IPS DF 6.9 (cell line): ENCODE measurements around the gene IDH2.

ENCODE experiments used
- DNase-seq: peaks from one replicate; pipeline ENCODE4 v3.0.0-alpha.2; 2013; ENCODE audit warnings: low read depth, low spot score
- H3K27ac ChIP-seq: one replicate; pipeline ENCODE4 v1.5.1; 2013; ENCODE audit warnings: low read length, control low read depth
- H3K27me3 ChIP-seq: 2 replicates; pipeline ENCODE4 v1.6.1; 2013; ENCODE audit warnings: mild to moderate bottlenecking, low read length; ENCODE audit not compliant: control insufficient read depth, insufficient read depth
- H3K36me3 ChIP-seq: 2 replicates; pipeline ENCODE4 v1.6.1; 2013; ENCODE audit warnings: low read length; ENCODE audit not compliant: control insufficient read depth, insufficient read depth
- H3K4me1 ChIP-seq: 2 replicates; pipeline ENCODE4 v1.6.1; 2013; ENCODE audit warnings: low read length; ENCODE audit not compliant: control insufficient read depth, insufficient read depth
- H3K4me3 ChIP-seq: 2 replicates; pipeline ENCODE4 v1.5.1; 2013; ENCODE audit warnings: mild to moderate bottlenecking, low read length
- H3K9me3 ChIP-seq: 2 replicates; pipeline ENCODE4 v1.6.1; 2013; ENCODE audit warnings: low read length, inconsistent platforms; ENCODE audit not compliant: control insufficient read depth, insufficient read depth
- WGBS: extraction: QIAGEN DNeasy Blood & Tissue Kit; methylation state at CpG from one replicate; pipeline ENCODE4 v1.1.7; 2013; ENCODE audit warnings: mixed read lengths, missing lambda C conversion rate; ENCODE audit not compliant: insufficient read length, insufficient coverage; 5-methylcytosine and 5-hydroxymethylcytosine counted together

IDH2 gene

GRCh38 chr15:90084876-90085423 lies 17.3 kb downstream of the IDH2 start:
- Histone ChIP-seq H3K4me1 (peaks cover 3% of the 10 kb centered on the region; the same call in 1 of the 2 replicates), H3K36me3 (peaks cover 9% of the 10 kb centered on the region; the same call in 1 of the 2 replicates), H3K9me3 (no peaks in the 10 kb centered on the region), H3K27ac (no peak overlapping the region), H3K27me3 (no peaks in the 10 kb centered on the region), H3K4me3 (no peak overlapping the region)
- no peak for DNase-seq
- WGBS = no CpG with 5 or more reads among the region's 18 CpGs

DNA sequence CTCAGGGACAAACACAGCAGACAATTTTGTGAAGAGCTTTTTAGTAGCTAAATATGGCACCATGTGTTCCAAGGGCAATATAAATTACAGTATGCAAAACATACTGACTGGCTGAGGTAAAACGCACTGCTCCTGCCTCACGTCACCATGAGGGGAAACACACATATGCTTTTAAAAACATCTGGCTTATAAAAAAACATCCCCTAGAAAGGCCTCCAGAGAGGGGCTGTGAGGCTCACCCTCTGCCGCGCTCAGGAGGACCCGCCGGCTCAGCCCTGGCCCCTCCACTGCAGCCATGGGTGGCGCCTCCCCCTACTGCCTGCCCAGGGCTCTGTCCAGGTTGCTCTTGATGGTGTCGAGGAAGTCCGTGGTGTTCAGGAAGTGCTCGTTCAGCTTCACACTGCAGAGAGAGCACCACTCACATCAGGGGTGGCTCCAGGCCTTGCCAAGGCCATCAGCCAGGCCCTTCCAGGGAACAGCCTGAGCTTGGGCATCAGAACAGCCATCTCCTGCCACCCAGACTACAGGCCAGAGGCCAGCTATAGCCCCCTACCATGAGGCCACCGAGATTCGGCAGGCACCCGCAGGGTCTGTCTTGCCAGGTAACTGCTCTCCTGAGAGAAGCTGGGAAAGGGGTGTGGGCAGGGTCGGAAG lies 18.2 kb downstream of the IDH2 start:
- Histone ChIP-seq H3K36me3 (peaks cover 13% of the 10 kb centered on the region; the same call in 1 of the 2 replicates), H3K27me3 (no peaks in the 10 kb centered on the region), H3K27ac (no peak overlapping the region), H3K4me1 (peaks cover 3% of the 10 kb centered on the region; the same call in 1 of the 2 replicates), H3K9me3 (no peaks in the 10 kb centered on the region), H3K4me3 (no peak overlapping the region)
- WGBS = no CpG with 5 or more reads among the region's 14 CpGs
- no peak for DNase-seq

- H3K4me1 ChIP-seq = peaks cover 3% of the 10 kb centered on the region; the same call in 1 of the 2 replicates
- no peak overlapping the region for H3K27ac ChIP-seq
- H3K36me3 ChIP-seq = peaks cover 13% of the 10 kb centered on the region; the same call in 1 of the 2 replicates
These were observed 18.8 kb downstream of the IDH2 start for GRCh38 chr15:90083419-90083818.

DNA sequence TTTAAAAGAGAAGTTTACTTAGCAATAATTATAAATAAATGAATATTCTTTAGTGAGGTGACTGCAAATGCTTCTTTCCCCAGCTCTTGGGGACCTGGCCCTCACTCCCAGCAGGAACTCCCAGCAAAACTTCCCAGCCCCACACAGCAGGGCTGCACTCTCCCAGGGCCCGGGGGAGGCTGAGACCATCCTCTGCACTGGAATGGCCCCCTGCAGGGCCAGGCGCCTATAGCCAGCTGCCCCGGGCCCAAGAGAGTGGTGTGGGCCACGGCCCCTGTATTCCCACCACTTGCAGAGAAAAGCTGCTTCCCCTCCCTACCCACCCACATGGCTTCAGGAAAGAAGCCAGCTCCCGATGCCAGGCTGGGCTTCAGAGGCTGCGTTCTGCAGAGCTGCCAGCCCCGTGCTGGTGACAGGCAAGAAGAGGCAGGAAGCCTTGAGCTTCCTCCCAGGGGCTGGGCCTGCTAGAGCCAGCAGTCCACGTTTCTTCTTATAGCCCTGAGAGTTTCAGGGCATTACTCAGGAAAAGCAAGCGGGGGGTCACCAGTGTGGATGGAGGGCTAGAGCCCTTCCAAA lies 20.0 kb downstream of the IDH2 start:
- no CpG with 5 or more reads among the region's 9 CpGs for WGBS
- H3K9me3 ChIP-seq = no peaks in the 10 kb centered on the region

More at GRCh38 chr15:90083419-90083818, 18.8 kb downstream of the IDH2 start:
- Histone ChIP-seq H3K9me3 (no peaks in the 10 kb centered on the region), H3K4me3 (no peak overlapping the region), H3K27me3 (no peaks in the 10 kb centered on the region)
- no peak for DNase-seq
- no CpG with 5 or more reads among the region's 5 CpGs for WGBS

GRCh38 chr15:90080818-90081393 lies 21.4 kb downstream of the IDH2 start:
- no peak for DNase-seq
- Histone ChIP-seq H3K9me3 (no peaks in the 10 kb centered on the region), H3K4me3 (no peak overlapping the region), H3K27me3 (no peaks in the 10 kb centered on the region), H3K27ac (no peak overlapping the region), H3K4me1 (peaks cover 5% of the 10 kb centered on the region; the same call in 1 of the 2 replicates), H3K36me3 (peaks cover 11% of the 10 kb centered on the region; the same call in 1 of the 2 replicates)
- no CpG with 5 or more reads among the region's 11 CpGs for WGBS

More for the DNA sequence above, 20.0 kb downstream of the IDH2 start:
- Histone ChIP-seq H3K27ac (no peak overlapping the region), H3K4me3 (no peak overlapping the region), H3K36me3 (peaks cover 11% of the 10 kb centered on the region; the same call in 1 of the 2 replicates), H3K27me3 (no peaks in the 10 kb centered on the region), H3K4me1 (peaks cover 3% of the 10 kb centered on the region; the same call in 1 of the 2 replicates)
- DNase-seq = no peak

DNA sequence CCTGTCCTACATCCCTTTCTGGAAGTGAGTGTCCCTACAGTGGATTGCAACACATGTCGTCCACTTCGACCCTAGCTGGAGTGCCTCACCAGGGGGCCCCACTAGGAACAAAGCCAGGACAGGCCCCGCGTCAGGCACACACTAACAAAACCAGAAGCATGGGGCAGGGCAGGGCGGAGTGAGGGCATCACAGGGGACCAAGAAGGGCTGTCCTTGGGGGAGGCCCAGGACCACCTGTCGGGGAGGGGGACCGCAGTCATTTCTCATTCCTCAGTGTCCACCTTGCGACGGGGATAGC lies 21.9 kb downstream of the IDH2 start:
- WGBS = no CpG with 5 or more reads among the region's 9 CpGs
- Histone ChIP-seq H3K27ac (no peak overlapping the region), H3K4me3 (no peak overlapping the region), H3K27me3 (no peaks in the 10 kb centered on the region), H3K4me1 (peaks cover 5% of the 10 kb centered on the region; the same call in 1 of the 2 replicates), H3K36me3 (peaks cover 11% of the 10 kb centered on the region; the same call in 1 of the 2 replicates), H3K9me3 (no peaks in the 10 kb centered on the region)
- no peak for DNase-seq

DNA sequence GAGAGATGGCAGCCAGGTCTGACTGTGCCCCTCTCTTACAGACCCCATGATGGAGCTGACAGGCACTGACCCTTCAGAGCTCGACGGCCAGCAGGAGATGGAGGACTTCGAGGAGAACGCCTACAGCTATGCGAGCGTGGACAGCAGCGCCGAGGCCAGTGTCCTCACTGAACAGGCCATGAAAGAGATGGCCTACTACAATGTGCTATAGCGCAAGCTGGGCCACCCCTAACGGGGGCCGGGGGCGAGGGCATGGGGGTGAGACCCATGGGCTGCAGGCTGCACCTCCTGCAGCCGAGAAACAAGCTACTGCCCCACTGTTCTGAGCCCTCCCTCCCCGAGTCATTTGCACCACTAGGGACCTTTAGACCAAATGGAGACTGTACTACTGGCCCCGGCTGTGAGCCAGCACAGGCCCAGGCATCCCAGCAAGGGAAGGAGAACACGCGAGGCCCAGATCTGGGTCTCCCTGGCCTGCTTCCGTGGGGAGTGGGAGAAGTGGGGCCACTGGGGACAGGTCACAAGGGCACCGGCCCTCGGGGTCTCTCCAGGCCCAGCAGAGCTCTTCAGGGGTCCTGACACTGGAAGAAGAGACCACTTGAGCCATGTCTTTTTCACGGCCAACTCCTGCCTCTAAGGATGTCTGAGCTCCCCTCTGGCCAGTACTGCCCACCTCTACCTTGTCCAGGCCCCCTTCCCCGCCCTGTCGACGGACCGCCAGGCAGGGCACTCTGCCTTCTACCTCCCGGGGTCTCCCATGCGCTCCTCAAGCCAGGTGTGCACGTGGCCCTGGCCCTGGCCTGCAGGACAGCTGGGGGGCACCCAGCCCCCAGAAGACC lies 22.4 kb downstream of the IDH2 start:
- no peaks in the 10 kb centered on the region for H3K9me3 ChIP-seq

DNA sequence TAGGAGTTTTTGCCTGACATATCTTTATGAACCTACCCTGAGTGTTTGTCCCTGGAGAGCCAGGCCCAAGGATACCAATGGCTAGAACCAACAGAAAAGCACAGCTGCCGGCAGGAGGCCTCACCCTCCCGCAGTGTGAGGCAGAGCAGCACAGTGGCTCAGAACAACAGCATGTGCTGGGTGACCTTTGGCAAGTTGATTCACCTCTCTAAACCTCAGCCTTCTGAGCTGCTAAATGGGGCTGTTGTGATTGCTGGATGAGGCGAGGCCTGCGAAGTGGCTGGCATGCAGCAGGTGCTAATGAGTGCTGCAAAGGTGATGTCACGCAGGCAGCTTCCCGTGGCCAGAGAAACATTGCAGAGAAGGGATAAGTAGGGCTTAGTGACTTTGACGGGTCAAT lies 23.3 kb downstream of the IDH2 start:
- no CpG with 5 or more reads among the region's 7 CpGs for WGBS
- Histone ChIP-seq H3K9me3 (no peaks in the 10 kb centered on the region), H3K36me3 (peaks cover 6% of the 10 kb centered on the region; the same call in 1 of the 2 replicates), H3K27me3 (no peaks in the 10 kb centered on the region), H3K4me1 (peaks cover 5% of the 10 kb centered on the region; the same call in 1 of the 2 replicates), H3K27ac (no peak overlapping the region), H3K4me3 (no peak overlapping the region)
- no peak for DNase-seq

More for the DNA sequence above, 22.4 kb downstream of the IDH2 start:
- no peaks in the 10 kb centered on the region for H3K27me3 ChIP-seq
- no peak overlapping the region for H3K4me3 ChIP-seq
- peaks cover 5% of the 10 kb centered on the region; the same call in 1 of the 2 replicates for H3K4me1 ChIP-seq
- no CpG with 5 or more reads among the region's 28 CpGs for WGBS
- H3K36me3 ChIP-seq = peaks cover 11% of the 10 kb centered on the region; the same call in 1 of the 2 replicates
- H3K27ac ChIP-seq = no peak overlapping the region
- no peak for DNase-seq

- no CpG with 5 or more reads among the region's 6 CpGs for WGBS
- Histone ChIP-seq H3K36me3 (peaks cover 6% of the 10 kb centered on the region; the same call in 1 of the 2 replicates), H3K9me3 (no peaks in the 10 kb centered on the region), H3K4me1 (0 out of 2 replicates have a peak, but pooled peaks cover 3% of the 10 kb centered on the region), H3K4me3 (no peak overlapping the region), H3K27ac (no peak overlapping the region), H3K27me3 (no peaks in the 10 kb centered on the region)
- DNase-seq = no peak
These were observed 25.6 kb downstream of the IDH2 start for GRCh38 chr15:90076716-90077115.
